Liver (tissue), 9 donors: ENCODE results near the gene PHC2. TPM values are rescaled to one million over a fixed set of nuclear protein-coding genes. Genes with fewer than 3 reads are reported as not detected.

ENCODE experiments used
- DNase-seq: peaks from one replicate; pipeline ENCODE4 v3.0.0-alpha.2; 2017; ENCODE audit warnings: low spot score
- H3K27ac ChIP-seq, 2 donors: one replicate each; pipeline ENCODE4 v1.7.0; 2013; ENCODE audit warnings: inconsistent platforms in 2 of 2, low read length in 2 of 2, control low read depth in 1 of 2, low read depth in 1 of 2, mild to moderate bottlenecking in 1 of 2
- H3K27me3 ChIP-seq, 4 donors: one replicate each; pipeline versions ENCODE4 v1.6.1 to v1.7.0; 2013; ENCODE audit warnings: low read length in 3 of 4, inconsistent platforms in 1 of 4, mild to moderate bottlenecking in 1 of 4, moderate library complexity in 1 of 4; ENCODE audit not compliant: control insufficient read depth in 4 of 4, insufficient read depth in 4 of 4
- H3K36me3 ChIP-seq, 4 donors: one replicate each; pipeline versions ENCODE4 v1.6.1 to v1.7.0; 2013; ENCODE audit warnings: low read length in 3 of 4, mild to moderate bottlenecking in 3 of 4, low read depth in 1 of 4, moderate library complexity in 1 of 4; ENCODE audit not compliant: control insufficient read depth in 4 of 4, insufficient read depth in 3 of 4
- H3K4me1 ChIP-seq, 4 donors: one replicate each; pipeline versions ENCODE4 v1.6.1 to v1.7.0; 2013; ENCODE audit warnings: low read length in 3 of 4, mild to moderate bottlenecking in 3 of 4, moderate library complexity in 1 of 4; ENCODE audit not compliant: control insufficient read depth in 4 of 4, insufficient read depth in 4 of 4
- H3K4me3 ChIP-seq, 3 donors: one replicate each; pipeline versions ENCODE4 v1.6.1 to v1.7.0; 2013; ENCODE audit warnings: low read length in 3 of 3, control low read depth in 1 of 3, low read depth in 1 of 3, mild to moderate bottlenecking in 1 of 3
- H3K9ac ChIP-seq, 2 donors: one replicate each; pipeline ENCODE4 v1.7.0; 2013; ENCODE audit warnings: low read length in 2 of 2, mild to moderate bottlenecking in 2 of 2, moderate library complexity in 2 of 2, control low read depth in 1 of 2, low read depth in 1 of 2
- H3K9me3 ChIP-seq, 4 donors: one replicate each; pipeline versions ENCODE4 v1.6.1 to v1.7.0; 2013; ENCODE audit warnings: low read length in 3 of 4; ENCODE audit not compliant: control insufficient read depth in 4 of 4
- EGR1 ChIP-seq, 2 donors: IDR thresholded peaks; 2 replicates each; pipeline ENCODE4 v1.6.1; 2016 to 2018; ENCODE audit warnings: antibody characterized with exemption in 2 of 2, low read depth in 2 of 2
- GABPA ChIP-seq, 2 donors: IDR thresholded peaks in 1 of 2; conservative IDR thresholded peaks in 1 of 2; 2 replicates each; pipeline ENCODE4 v1.6.1; 2016; ENCODE audit warnings: antibody characterized with exemption in 2 of 2, mild to moderate bottlenecking in 1 of 2, moderate library complexity in 1 of 2
- HNF4A ChIP-seq, 2 donors: conservative IDR thresholded peaks; 2 replicates each; pipeline ENCODE4 v1.6.1; 2016; ENCODE audit warnings: antibody characterized with exemption in 2 of 2, mild to moderate bottlenecking in 2 of 2
- HNF4G ChIP-seq: IDR thresholded peaks from 2 replicates; pipeline ENCODE4 v1.6.1; 2016; ENCODE audit warnings: antibody characterized with exemption
- JUND ChIP-seq, 2 donors: IDR thresholded peaks; 2 replicates each; pipeline ENCODE4 v1.6.1; 2016; ENCODE audit warnings: antibody characterized with exemption in 2 of 2
- RAD21 ChIP-seq, 2 donors: IDR thresholded peaks; 2 replicates each; pipeline ENCODE4 v1.6.1; 2016; ENCODE audit warnings: antibody characterized with exemption in 2 of 2, mild to moderate bottlenecking in 2 of 2
- RXRA ChIP-seq, 2 donors: IDR thresholded peaks; 2 replicates each; pipeline ENCODE4 v1.6.1; 2017 to 2018; ENCODE audit warnings: antibody characterized with exemption in 2 of 2, mild to moderate bottlenecking in 1 of 2
- TAF1 ChIP-seq: conservative IDR thresholded peaks from 2 replicates; pipeline ENCODE4 v1.6.1; 2016; ENCODE audit warnings: antibody characterized with exemption, mild to moderate bottlenecking
- YY1 ChIP-seq: IDR thresholded peaks from 2 replicates; pipeline ENCODE4 v1.6.1; 2016; ENCODE audit warnings: antibody characterized with exemption, mild to moderate bottlenecking
- WGBS: extraction: QIAGEN DNeasy Blood & Tissue Kit; methylation state at CpG from one replicate; pipeline ENCODE4 v1.1.7; 2013; 5-methylcytosine and 5-hydroxymethylcytosine counted together
- polyA plus RNA-seq, 2 donors: library from polyadenylated mRNA; stranded (reverse) in 1 of 2; unstranded in 1 of 2; fragments of 200-250 nt in 1 of 2; fragments of >200 nt in 1 of 2; fragmentation: Nextera tagmentation in 1 of 2; extraction: Ambion mirVana in 1 of 2; gene quantifications; one replicate each; pipeline versions ENCODE4 v1.2.1 to v1.2.3, GENCODE V29; 2013 to 2015
- total RNA-seq, 2 donors: library from RNA; depleted of rRNA; stranded (reverse); fragments of >200 nt; gene quantifications; one replicate each; pipeline ENCODE4 v1.2.3, GENCODE V29; 2014
- TF ChIP-seq, protein P1 (sequence below): IDR thresholded peaks from 2 replicates; pipeline ENCODE4 v1.6.1; 2016; ENCODE audit warnings: antibody characterized with exemption
- TF ChIP-seq, protein P2 (sequence below): IDR thresholded peaks from 2 replicates; pipeline ENCODE4 v1.6.1; 2016; ENCODE audit warnings: antibody characterized with exemption
- TF ChIP-seq, protein P3 (sequence below): IDR thresholded peaks from 2 replicates; pipeline ENCODE4 v1.6.1; 2016; ENCODE audit warnings: antibody characterized with exemption, mild to moderate bottlenecking
- TF ChIP-seq, protein P4 (sequence below): IDR thresholded peaks from 2 replicates; pipeline ENCODE4 v1.6.1; 2016; ENCODE audit warnings: antibody characterized with exemption
- donor health status: healthy.
- donor health status: healthy.
- donor health status: healthy.
- donor health status: healthy.
- donor health status: healthy.

Gene PHC2
- total and polyA plus RNA-seq, 4 donors, result 19.1 to 67.8 (median 44.7) TPM

DNA sequence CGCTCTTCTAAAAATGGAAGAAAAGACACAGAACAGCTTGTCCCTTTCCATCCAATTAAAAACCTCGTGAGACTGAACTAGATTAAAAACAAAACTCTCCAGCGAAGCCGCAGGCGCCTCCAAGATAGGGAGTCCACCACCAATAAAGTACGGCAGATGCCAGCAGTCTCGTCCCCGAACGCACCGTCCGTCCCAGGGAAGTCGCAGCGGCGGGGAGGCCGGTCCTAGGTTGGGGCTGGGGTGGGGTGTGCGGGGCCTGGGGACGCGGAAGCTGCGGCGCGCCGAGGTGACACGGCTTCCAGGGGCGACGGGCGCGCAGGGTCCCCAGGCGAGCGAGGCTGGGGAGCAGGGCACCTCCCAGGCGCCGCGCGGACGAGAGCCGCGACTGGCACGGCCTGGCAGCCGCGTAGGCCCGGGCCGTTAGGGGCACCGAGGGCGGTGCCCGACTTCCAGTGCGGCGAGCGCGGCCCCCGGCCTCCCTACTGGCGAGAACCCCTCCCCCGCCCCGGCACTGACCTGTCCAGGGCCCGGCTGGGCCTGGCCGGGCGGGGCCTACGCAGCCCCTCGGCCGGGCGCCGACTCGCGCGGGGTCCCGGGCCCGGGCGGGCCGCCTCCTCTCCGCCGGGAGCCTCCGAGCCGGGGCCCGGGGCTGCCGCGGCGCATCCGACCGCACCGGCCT is 81.7 kb downstream of the PHC2 start:
- peak overlapping the region; percentile 97 to 99 for H3K27ac ChIP-seq
- DNase-seq, result peak; percentile 58
- H3K4me1 ChIP-seq, result peaks cover 3 to 47% (median 27%) of the 10 kb centered on the region in 4 donors
- no peaks in the 10 kb centered on the region for H3K9me3 ChIP-seq
- H3K27me3 ChIP-seq, result no peaks in the 10 kb centered on the region
- H3K9ac ChIP-seq, result peak overlapping the region; percentile 92 to 99
- H3K36me3 ChIP-seq, result no peaks in the 10 kb centered on the region
- WGBS, result under 1% methylated on average over 78 of the region's 78 CpGs
- H3K4me3 ChIP-seq, result peak overlapping the region; percentile 86 to 94 (median 92)
- TF ChIP-seq HNF4A (conservative IDR thresholded peaks at IDR 0.05), result no peak
- TF ChIP-seq, protein P1, sequence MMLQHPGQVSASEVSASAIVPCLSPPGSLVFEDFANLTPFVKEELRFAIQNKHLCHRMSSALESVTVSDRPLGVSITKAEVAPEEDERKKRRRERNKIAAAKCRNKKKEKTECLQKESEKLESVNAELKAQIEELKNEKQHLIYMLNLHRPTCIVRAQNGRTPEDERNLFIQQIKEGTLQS, result no peak

DNA sequence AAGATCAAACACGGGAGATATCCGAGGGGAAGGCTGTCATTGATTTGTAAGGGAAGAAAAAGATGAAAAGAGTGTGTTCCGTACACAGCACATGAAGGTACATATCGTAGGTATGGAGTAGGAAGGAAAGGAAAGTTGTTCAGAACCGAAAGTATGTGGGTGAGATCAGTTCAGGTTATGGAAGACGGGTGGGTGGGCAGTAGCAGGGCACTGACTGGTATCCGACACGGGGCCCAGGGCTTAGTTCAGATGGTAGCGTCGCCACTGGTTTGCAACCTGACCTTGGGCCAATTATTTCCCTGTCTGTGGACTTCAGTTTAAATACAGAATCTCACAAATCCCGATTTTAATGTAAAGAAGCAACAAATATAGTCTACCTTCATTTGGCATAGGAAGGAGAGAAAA is 82.2 kb downstream of the PHC2 start:
- peaks cover 3 to 52% (median 32%) of the 10 kb centered on the region in 4 donors for H3K4me1 ChIP-seq
- 2% methylated on average over 11 of the region's 11 CpGs for whole genome bisulfite sequencing
- no peak for DNase-seq

DNA sequence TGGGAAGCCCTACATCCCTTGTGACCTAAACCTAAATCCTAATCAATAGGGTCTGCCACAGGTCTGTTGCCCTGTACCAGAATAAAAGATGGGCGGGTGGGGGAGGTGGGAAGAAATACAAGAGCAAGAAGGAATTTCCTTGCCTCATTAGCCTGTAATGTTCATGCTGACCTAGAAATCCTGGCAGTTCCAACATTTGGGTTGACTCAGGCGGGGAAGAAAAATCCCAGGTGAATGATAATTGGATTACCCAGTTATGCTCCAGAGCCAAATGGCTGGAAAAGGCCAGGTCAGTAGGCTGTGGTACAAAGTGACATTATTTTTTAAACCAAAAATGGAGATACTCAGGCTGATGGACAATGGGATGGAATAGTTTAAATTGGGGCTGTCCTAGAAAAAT is 82.7 kb downstream of the PHC2 start:
- Histone ChIP-seq H3K4me3 (peak overlapping the region; percentile 86 to 94 (median 92)), H3K36me3 (no peaks in the 10 kb centered on the region), H3K9ac (peak overlapping the region; percentile 92 to 99), H3K4me1 (peaks cover 3 to 57% (median 36%) of the 10 kb centered on the region in 4 donors), H3K9me3 (no peaks in the 10 kb centered on the region), H3K27me3 (no peaks in the 10 kb centered on the region), H3K27ac (peak overlapping the region; percentile 97 to 99)
- WGBS, result 26% methylated on average over 2 of the region's 2 CpGs
- DNase-seq, result no peak
- TF ChIP-seq JUND (IDR thresholded peaks at IDR 0.05) (no peak), RXRA (IDR thresholded peaks at IDR 0.05) (no peak), HNF4A (conservative IDR thresholded peaks at IDR 0.05) (no peak), TAF1 (no peak), GABPA (IDR thresholded peaks at IDR 0.05 in 1 of 2, conservative IDR thresholded peaks at IDR 0.05 in 1 of 2) (no peak), EGR1 (IDR thresholded peaks at IDR 0.05; ENCODE audit: low read depth in 2 of 2) (no peak), RAD21 (IDR thresholded peaks at IDR 0.05) (no peak), YY1 (no peak)
- TF ChIP-seq, protein P2, sequence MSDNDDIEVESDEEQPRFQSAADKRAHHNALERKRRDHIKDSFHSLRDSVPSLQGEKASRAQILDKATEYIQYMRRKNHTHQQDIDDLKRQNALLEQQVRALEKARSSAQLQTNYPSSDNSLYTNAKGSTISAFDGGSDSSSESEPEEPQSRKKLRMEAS, result no peak
- TF ChIP-seq, protein P3, sequence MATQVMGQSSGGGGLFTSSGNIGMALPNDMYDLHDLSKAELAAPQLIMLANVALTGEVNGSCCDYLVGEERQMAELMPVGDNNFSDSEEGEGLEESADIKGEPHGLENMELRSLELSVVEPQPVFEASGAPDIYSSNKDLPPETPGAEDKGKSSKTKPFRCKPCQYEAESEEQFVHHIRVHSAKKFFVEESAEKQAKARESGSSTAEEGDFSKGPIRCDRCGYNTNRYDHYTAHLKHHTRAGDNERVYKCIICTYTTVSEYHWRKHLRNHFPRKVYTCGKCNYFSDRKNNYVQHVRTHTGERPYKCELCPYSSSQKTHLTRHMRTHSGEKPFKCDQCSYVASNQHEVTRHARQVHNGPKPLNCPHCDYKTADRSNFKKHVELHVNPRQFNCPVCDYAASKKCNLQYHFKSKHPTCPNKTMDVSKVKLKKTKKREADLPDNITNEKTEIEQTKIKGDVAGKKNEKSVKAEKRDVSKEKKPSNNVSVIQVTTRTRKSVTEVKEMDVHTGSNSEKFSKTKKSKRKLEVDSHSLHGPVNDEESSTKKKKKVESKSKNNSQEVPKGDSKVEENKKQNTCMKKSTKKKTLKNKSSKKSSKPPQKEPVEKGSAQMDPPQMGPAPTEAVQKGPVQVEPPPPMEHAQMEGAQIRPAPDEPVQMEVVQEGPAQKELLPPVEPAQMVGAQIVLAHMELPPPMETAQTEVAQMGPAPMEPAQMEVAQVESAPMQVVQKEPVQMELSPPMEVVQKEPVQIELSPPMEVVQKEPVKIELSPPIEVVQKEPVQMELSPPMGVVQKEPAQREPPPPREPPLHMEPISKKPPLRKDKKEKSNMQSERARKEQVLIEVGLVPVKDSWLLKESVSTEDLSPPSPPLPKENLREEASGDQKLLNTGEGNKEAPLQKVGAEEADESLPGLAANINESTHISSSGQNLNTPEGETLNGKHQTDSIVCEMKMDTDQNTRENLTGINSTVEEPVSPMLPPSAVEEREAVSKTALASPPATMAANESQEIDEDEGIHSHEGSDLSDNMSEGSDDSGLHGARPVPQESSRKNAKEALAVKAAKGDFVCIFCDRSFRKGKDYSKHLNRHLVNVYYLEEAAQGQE, result no peak
- TF ChIP-seq, protein P4, sequence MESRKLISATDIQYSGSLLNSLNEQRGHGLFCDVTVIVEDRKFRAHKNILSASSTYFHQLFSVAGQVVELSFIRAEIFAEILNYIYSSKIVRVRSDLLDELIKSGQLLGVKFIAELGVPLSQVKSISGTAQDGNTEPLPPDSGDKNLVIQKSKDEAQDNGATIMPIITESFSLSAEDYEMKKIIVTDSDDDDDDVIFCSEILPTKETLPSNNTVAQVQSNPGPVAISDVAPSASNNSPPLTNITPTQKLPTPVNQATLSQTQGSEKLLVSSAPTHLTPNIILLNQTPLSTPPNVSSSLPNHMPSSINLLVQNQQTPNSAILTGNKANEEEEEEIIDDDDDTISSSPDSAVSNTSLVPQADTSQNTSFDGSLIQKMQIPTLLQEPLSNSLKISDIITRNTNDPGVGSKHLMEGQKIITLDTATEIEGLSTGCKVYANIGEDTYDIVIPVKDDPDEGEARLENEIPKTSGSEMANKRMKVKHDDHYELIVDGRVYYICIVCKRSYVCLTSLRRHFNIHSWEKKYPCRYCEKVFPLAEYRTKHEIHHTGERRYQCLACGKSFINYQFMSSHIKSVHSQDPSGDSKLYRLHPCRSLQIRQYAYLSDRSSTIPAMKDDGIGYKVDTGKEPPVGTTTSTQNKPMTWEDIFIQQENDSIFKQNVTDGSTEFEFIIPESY, result no peak

More for the DNA sequence above, 82.2 kb downstream of the PHC2 start:
- peak overlapping the region; percentile 92 to 99 for H3K9ac ChIP-seq
- H3K4me3 ChIP-seq, result peak overlapping the region; percentile 86 to 94 (median 92)
- no peaks in the 10 kb centered on the region for H3K27me3 ChIP-seq
- H3K36me3 ChIP-seq, result no peaks in the 10 kb centered on the region
- peak overlapping the region; percentile 97 to 99 for H3K27ac ChIP-seq
- TF ChIP-seq HNF4G, result no peak
- TF ChIP-seq YY1, result peak; percentile 36
- H3K9me3 ChIP-seq, result no peaks in the 10 kb centered on the region
